Stimulated activated CD8-positive, alpha-beta memory T cell treated with anti-CD3 and anti-CD28 coated beads, Interleukin-4, amount 100 ng/mL, for 1 hour (primary cell): ENCODE measurements around the gene ZNF648.
"Not testable (repeated sequence)": the region's sequence is repeated elsewhere in the genome, so short reads cannot be mapped to it uniquely, and the experiment has no call there.

ENCODE experiments used
- DNase-seq, 2 donors: peaks; one replicate each; pipeline ENCODE4 v3.0.0-alpha.2; 2020; ENCODE audit warnings: low read depth in 2 of 2, low spot score in 1 of 2

ZNF648 gene

GRCh38 chr1:182029379-182030331 is 31.9 kb downstream of the ZNF648 start:
- DNase-seq, result peak; percentile 94 to 97

- no peak for DNase-seq
These were observed 32.5 kb downstream of the ZNF648 start for GRCh38 chr1:182029002-182029378.

GRCh38 chr1:182015360-182015759 is 46.2 kb downstream of the ZNF648 start:
- DNase-seq, result no peak

- not testable (repeated sequence) for DNase-seq
These were observed 50.6 kb downstream of the ZNF648 start for GRCh38 chr1:182010800-182011370.

- DNase-seq, result not testable (repeated sequence)
These were observed 56.1 kb downstream of the ZNF648 start for GRCh38 chr1:182005398-182005797.

- DNase-seq, result no peak
These were observed 56.9 kb downstream of the ZNF648 start for GRCh38 chr1:182004601-182005000.
